Stimulated activated CD4-positive, alpha-beta T cell treated with anti-CD3 and anti-CD28 coated beads, Interleukin-15, amount 100 ng/mL, for 48 hours (primary cell): ENCODE results near the gene TMSB4X.

Experiments
- DNase-seq, 2 donors: peaks; one replicate each; pipeline ENCODE4 v3.0.0-alpha.2; 2020; ENCODE audit warnings: low read depth in 2 of 2

TMSB4X gene

DNA sequence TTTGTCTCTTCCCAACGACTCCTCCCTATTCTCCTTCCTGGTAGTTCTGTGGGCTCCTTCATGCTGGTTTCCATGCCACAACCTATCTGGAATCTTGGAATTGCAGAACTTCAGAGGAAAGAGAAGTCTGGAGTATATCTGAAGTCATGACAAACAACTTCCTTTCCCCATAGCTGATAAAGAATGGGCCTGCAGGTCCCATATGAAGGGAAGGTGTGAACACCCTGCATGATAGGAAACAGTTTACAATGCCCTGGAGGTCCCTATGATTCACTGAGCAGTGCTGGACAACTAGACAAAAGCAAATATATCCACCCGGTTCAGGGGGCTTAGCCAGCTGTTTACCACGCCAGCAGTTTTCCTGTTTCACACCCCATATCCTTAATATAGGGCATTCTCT, 50.1 kb downstream of the TMSB4X start:
- no peak for DNase-seq
